Keratinocyte (primary cell): ENCODE measurements around the gene CCDC24.

Experiments
- EZH2 ChIP-seq: IDR thresholded peaks from one replicate; pipeline ENCODE4 v1.6.1; 2012; ENCODE audit warnings: inconsistent platforms, mild to moderate bottlenecking, low read length, moderate library complexity
- TF ChIP-seq, protein P1 (sequence below), 3 experiments: IDR thresholded peaks in 1 of 3; conservative IDR thresholded peaks in 1 of 3; optimal IDR thresholded peaks in 1 of 3; 2 replicates in 2 of 3; 3 replicates in 1 of 3; pipeline versions ENCODE3 to v1.5.1; 2011; ENCODE audit warnings: low read length in 3 of 3, mild to moderate bottlenecking in 3 of 3, moderate library complexity in 2 of 3, control low read depth in 1 of 3, inconsistent platforms in 1 of 3; ENCODE audit not compliant: insufficient read depth in 2 of 3; ENCODE audit errors: extremely low read depth in 1 of 3

DNA sequence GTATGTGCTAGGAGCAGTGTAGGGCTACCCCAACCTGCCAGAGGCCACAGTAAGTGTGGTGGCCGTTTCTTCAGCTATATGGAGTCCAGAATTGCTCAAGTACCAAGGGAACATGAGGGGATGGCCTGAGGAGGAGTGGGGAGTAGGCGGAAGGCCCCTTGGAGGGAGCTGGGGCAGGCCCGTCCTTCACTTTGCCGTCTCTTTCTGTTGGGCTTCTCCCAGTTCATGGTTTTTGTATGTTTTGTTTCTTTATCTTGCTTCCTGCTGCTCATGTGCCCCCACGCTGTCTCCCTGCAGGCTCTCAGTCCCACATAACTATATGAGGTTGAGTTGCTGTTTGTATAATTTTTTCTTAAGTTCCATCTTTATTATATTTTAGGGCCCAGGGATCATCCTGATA, 27.5 kb upstream of the CCDC24 start:
- TF ChIP-seq, protein P1, sequence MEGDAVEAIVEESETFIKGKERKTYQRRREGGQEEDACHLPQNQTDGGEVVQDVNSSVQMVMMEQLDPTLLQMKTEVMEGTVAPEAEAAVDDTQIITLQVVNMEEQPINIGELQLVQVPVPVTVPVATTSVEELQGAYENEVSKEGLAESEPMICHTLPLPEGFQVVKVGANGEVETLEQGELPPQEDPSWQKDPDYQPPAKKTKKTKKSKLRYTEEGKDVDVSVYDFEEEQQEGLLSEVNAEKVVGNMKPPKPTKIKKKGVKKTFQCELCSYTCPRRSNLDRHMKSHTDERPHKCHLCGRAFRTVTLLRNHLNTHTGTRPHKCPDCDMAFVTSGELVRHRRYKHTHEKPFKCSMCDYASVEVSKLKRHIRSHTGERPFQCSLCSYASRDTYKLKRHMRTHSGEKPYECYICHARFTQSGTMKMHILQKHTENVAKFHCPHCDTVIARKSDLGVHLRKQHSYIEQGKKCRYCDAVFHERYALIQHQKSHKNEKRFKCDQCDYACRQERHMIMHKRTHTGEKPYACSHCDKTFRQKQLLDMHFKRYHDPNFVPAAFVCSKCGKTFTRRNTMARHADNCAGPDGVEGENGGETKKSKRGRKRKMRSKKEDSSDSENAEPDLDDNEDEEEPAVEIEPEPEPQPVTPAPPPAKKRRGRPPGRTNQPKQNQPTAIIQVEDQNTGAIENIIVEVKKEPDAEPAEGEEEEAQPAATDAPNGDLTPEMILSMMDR (optimal IDR thresholded peaks at IDR 0.05 in 1 of 3, IDR thresholded peaks at IDR 0.05 in 1 of 3, conservative IDR thresholded peaks at IDR 0.05 in 1 of 3; ENCODE audit: extremely low read depth in 1 of 3, insufficient read depth in 2 of 3, low read length in 3 of 3): no peak
- no peak for TF ChIP-seq EZH2
